ENCODE results near the gene OCIAD1. TPM values are rescaled to one million over a fixed set of nuclear protein-coding genes. Genes with fewer than 3 reads are reported as not detected.

OCIAD1 gene
- total and polyA plus RNA-seq, 10 of the 15 experiments (the other 5 are each of a cell fraction or from before 2014, with no cell fraction given), result 89.1 to 196 (median 136) TPM

- Histone ChIP-seq H3K27ac (ENCODE audit: control insufficient read depth, insufficient read depth) (no peak overlapping the region), H3K9ac (ENCODE audit: control insufficient read depth, insufficient read depth, low read length) (no peak overlapping the region), H2AFZ (ENCODE audit: control insufficient read depth, low read depth, low read length) (no peak overlapping the region), H3K79me2 (ENCODE audit: control insufficient read depth, insufficient read depth, low read length) (peaks cover 28% of the 10 kb centered on the region), H3K27me3 (replicated peaks in 1 of 2; ENCODE audit: control insufficient read depth in 2 of 2, insufficient read depth in 2 of 2, low read length in 1 of 2) (no peaks in the 10 kb centered on the region), H3K36me3 (ENCODE audit: control insufficient read depth in 2 of 2, insufficient read depth in 2 of 2, low read length in 1 of 2) (peaks cover 5 to 17% of the 10 kb centered on the region in 2 experiments), H3K4me3 (peak overlapping the region; percentile 97; the same call in 1 of the 2 replicates), H3K9me3 (replicated peaks; ENCODE audit: control insufficient read depth, insufficient read depth, low read length) (no peaks in the 10 kb centered on the region), H3K4me2 (ENCODE audit: control insufficient read depth, insufficient read depth) (peak overlapping the region; percentile 9), H3K4me1 (ENCODE audit: control insufficient read depth, insufficient read depth, low read length) (no peaks in the 10 kb centered on the region), H4K20me1 (ENCODE audit: control insufficient read depth, insufficient read depth) (no peaks in the 10 kb centered on the region)
- BruUV-seq (replicated peaks), result no TSS peak
- intact Hi-C loops (cut with micrococcal nuclease; ENCODE audit: unreplicated experiment) (no loop called here), in situ Hi-C loops (cut with MboI) (no loop called here)
- RAD21 ChIA-PET (ENCODE audit: unreplicated experiment), result no interaction called here
- SMC1A ChIA-PET (ENCODE audit: uncharacterized antibody, unreplicated experiment), result interaction anchor here (0.7 to 1.1 kb wide), 3 partner anchors 13 to 52 kb away, joined by 3 to 4 read pairs (median 4); partner anchors contain the start of gene FRYL
- FAIRE-seq (peak; percentile 18), ATAC-seq (no peak), DNase-seq (ENCODE audit: low read depth, low spot score) (no peak)
- POLR2A ChIA-PET, result interaction anchor here (1.3 kb wide), 1 partner anchor 52 kb away, joined by 3 read pairs; the partner anchor contains the start of gene FRYL
- TF ChIP-seq ZBTB40 (IDR thresholded peaks at IDR 0.05; ENCODE audit: borderline replicate concordance) (no peak), ZBED1 (IDR thresholded peaks at IDR 0.05; ENCODE audit: borderline replicate concordance) (no peak), YY1 (IDR thresholded peaks at IDR 0.05; ENCODE audit: low read depth, low read length) (no peak), LARP7 (IDR thresholded peaks at IDR 0.05) (no peak), CTCF (IDR thresholded peaks at IDR 0.05 in 2 of 3, conservative IDR thresholded peaks at IDR 0.05 in 1 of 3; ENCODE audit: control insufficient read depth in 2 of 3, extremely low read depth in 1 of 3, insufficient read depth in 1 of 3, low read depth in 3 of 3, low read length in 3 of 3) (no peak), RCOR1 (conservative IDR thresholded peaks at IDR 0.05; ENCODE audit: low read depth, low read length) (no peak), SRF (IDR thresholded peaks at IDR 0.05; ENCODE audit: low read depth in 2 of 2, low read length in 2 of 2) (no peak)
- 83% methylated on average over 5 of the region's 5 CpGs for WGBS (ENCODE audit: insufficient coverage, insufficient replicate concordance, low lambda C conversion rate, missing lambda C conversion rate)
- CTCF ChIA-PET, result no interaction called here
Measured at GRCh38 chr4:48832571-48832970, 1.7 kb downstream of the OCIAD1 start.

Measured in GM12878 (cell line).